Measurements from ENCODE around the gene ZDHHC8. TPM values are rescaled to one million over a fixed set of nuclear protein-coding genes. Genes with fewer than 3 reads are reported as not detected.

The ZDHHC8 gene
- total and polyA plus RNA-seq, 10 of the 15 experiments (the other 5 are each of a cell fraction or from before 2014, with no cell fraction given): 0.03 to 46.3 (median 5.3) TPM

DNA sequence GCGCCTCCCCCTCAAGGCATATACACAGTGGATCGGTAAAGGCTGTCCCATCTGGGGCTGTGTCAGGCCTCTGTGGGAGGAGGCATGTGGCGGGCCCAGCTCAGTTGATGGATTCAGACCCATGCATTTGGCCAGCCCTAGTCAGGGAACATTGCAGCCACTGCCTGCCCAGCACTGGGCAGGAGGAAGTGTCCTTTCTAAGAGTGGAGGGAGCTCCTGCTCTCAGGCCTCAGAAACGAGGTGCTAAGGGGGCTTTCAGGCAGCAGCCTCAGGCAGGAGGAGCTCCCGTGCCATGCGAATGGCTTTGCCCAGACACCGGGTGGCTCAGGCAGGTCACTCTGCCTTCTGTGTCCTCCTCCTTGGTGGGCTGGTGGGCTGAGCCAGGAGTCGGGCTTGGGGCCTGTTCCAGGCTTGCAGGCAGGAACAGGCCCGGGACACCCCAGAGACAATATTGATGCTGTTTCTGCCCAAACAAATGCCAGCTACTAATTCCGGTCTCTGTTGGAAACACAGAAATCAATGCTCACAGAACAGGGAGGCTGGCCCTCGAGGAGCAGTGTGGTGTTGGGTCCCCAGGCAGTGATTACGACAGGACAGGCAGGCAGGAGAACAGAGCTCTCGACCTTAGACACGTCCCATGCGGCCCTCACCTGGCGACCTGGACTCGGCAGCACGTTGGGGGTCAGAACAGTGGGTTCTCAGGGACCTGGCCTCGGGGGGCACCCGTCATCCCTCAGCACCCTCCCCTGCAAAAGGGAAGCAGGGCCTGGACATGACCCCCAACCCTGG is 61.6 kb downstream of the ZDHHC8 start (continued):
- TF ChIP-seq, protein P1, sequence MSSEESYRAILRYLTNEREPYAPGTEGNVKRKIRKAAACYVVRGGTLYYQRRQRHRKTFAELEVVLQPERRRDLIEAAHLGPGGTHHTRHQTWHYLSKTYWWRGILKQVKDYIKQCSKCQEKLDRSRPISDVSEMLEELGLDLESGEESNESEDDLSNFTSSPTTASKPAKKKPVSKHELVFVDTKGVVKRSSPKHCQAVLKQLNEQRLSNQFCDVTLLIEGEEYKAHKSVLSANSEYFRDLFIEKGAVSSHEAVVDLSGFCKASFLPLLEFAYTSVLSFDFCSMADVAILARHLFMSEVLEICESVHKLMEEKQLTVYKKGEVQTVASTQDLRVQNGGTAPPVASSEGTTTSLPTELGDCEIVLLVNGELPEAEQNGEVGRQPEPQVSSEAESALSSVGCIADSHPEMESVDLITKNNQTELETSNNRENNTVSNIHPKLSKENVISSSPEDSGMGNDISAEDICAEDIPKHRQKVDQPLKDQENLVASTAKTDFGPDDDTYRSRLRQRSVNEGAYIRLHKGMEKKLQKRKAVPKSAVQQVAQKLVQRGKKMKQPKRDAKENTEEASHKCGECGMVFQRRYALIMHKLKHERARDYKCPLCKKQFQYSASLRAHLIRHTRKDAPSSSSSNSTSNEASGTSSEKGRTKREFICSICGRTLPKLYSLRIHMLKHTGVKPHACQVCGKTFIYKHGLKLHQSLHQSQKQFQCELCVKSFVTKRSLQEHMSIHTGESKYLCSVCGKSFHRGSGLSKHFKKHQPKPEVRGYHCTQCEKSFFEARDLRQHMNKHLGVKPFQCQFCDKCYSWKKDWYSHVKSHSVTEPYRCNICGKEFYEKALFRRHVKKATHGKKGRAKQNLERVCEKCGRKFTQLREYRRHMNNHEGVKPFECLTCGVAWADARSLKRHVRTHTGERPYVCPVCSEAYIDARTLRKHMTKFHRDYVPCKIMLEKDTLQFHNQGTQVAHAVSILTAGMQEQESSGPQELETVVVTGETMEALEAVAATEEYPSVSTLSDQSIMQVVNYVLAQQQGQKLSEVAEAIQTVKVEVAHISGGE (CRISPR knock-in tag; IDR thresholded peaks at IDR 0.05): no peak
- TF ChIP-seq BMI1 (IDR thresholded peaks at IDR 0.05; ENCODE audit: borderline replicate concordance): no peak
- TF ChIP-seq SMAD5 (IDR thresholded peaks at IDR 0.05; ENCODE audit: low read depth): no peak
- no peak for TF ChIP-seq RELA (IDR thresholded peaks at IDR 0.05; ENCODE audit: borderline replicate concordance, partially characterized antibody)
- TF ChIP-seq, protein P2, sequence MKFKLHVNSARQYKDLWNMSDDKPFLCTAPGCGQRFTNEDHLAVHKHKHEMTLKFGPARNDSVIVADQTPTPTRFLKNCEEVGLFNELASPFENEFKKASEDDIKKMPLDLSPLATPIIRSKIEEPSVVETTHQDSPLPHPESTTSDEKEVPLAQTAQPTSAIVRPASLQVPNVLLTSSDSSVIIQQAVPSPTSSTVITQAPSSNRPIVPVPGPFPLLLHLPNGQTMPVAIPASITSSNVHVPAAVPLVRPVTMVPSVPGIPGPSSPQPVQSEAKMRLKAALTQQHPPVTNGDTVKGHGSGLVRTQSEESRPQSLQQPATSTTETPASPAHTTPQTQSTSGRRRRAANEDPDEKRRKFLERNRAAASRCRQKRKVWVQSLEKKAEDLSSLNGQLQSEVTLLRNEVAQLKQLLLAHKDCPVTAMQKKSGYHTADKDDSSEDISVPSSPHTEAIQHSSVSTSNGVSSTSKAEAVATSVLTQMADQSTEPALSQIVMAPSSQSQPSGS (IDR thresholded peaks at IDR 0.05; ENCODE audit: low read length): no peak
- no peak for TF ChIP-seq ATF7 (IDR thresholded peaks at IDR 0.05; ENCODE audit: low read depth)

Measured in GM12878 (cell line).